NCI-H446 treated with DMSO at 0.1 percent for 48 hours (cell line): Measurements from ENCODE around the gene TMEM190.
"Not testable (repeated sequence)": the region's sequence is repeated elsewhere in the genome, so short reads cannot be mapped to it uniquely, and the experiment has no call there.

ENCODE experiments used
- DNase-seq: peaks from one replicate; lab custom pipeline; 2025; lab: John Stamatoyannopoulos, UW

Gene TMEM190

DNA sequence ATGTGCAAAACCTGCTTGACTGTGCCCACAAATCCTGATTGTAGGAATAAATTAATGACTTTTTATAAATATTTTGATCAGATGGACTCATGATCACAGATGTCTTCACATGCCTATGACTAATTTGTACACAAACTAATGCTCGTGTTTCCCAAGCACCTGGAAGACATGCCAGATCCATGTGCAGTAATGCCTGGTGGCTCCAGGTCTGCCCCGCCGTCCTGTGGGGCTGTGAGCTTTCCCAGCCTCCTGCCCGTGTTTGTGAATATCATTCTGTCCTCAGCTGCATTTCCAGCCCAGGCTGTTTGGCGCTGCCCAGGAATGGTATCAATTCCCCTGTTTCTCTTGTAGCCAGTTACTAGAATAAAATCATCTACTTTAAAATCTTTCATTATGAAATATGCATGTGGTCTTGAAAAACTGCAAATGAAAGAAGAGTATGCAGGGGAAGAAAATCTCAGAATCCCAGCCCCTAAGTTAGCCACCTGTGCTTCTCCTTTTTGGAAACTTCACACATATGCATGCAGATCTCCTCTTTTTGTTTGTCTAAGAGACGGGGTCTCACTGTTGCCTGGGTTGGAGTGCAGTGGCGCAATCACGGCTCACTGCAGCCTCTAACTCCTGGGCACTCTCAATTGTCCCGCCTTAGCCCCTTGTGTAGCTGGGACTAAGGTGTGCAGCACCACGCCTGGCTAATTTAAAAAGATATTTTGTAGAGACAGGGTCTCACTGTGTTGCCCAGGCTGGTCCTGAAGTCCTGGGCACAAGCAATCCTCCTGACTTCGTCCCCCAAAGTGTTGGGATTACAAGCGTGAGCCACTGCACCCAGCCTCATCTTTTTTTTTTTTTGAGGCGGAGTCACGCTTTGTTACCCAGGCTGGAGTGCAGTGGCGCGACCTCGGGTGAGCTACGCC, 15.3 kb downstream of the TMEM190 start:
- no peak for DNase-seq

DNA sequence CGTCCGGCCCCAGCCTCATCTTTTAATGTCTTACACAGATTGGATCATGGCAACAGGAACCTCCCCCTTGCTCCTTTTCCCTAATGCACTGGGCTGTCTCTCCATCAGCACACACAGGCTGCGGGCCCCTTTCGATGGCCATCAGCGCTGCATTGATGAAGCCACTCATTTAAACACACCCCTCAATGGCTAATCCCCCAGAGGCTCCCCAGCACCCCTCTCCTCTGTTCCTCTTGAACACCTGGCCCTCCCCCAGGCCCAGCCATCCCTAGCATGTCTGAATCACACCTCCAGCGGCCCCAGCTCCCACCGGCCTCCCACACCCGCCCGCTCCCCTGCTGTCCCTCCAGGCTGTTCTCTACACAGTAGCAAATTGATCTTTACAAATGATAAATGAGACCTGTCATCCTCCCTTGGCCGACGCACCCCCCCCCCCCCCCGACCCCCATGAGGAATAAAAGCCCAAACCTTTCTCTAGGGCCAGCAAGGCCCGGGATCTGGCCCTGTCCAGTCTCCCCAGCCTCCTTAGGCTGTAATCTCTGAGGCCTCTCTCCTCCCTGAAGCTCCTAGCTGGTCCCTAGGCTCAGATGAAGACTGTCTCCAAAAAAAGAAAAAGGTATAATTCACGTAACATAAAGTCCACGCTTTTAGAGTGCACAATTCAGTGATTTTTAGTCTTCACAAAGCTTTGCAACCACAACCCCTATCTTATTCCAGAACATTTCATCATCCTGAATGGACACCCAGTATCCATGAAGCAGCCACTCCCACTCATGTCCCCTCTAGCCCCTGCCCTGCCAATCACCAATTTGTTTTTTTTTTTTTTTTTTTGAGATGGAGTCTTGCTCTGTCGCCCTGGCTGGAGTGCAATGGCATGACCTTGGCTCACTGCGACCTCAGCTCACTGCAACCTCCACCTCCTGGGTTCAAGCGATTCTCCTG, 16.5 kb downstream of the TMEM190 start:
- no peak for DNase-seq

DNA sequence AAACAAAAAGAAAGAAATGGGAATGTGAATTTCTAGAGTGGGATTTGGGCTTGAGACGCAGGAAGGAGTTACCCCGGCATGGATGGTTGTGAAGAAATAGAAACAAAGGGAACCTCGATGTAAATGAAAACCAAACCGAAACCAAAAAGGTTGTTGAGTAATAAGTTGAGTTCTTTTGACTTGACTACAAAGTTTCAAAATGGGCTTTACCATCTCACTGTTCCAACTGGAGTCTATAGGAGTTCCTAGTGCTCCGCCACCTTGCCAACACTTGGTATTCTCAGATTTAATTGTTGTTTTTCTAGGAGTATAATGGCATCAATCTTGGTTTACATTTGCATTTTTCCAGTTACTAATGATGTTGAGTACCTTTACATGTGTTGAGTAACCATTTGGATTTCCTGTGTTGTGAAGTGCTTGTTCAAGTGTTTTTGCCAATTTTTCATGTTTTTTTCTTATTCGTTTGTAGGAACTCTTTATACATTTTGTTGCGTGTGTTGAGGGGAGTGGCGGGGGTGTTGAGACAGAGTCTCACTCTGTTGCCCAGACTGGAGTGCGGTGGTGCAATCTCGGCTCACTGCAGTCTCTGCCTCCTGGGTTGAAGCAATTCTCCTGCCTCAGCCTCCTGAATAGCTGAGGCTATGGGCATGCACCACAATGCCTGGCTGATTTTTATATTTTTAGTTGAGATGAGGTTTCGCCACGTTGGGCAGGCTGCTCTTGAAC, 21.7 kb downstream of the TMEM190 start:
- DNase-seq: no peak

DNA sequence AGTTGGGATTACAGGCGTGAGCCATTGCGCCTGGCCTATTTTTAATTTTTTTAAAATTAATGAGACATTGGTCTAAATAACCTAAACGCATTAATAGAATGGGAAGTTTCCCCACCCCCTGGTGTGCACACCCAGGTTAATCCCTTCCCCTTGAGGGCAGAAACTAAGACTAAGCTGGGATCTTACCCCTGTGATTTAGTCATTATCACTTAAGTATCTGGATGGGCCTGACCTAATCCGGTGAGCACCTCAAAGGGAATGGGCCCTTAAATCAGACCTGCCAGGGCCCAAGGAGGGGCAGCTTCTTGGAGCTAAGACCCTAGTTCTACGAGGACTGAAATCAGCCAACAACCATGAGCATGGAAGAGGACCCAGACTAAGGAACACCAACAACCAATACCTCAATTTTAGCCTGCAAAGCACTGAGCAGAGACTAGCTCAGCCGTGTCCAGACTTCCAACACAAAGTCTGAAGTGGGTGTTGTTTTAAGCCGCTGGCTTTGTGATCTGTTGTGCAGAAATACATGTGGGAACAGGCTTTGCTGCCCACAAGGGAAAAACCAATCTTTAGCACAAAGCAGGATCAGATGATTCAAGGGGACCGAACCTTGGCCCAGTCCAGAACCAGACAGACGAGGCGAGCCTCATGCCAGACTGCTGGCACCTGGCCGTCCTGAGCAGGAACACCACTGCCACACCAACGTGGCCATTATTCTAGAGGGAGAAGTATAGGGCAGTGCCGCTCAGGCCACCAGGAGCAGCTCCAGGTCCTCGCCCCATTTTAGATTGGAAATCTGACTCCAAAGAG, 23.9 kb downstream of the TMEM190 start:
- no peak for DNase-seq

DNA sequence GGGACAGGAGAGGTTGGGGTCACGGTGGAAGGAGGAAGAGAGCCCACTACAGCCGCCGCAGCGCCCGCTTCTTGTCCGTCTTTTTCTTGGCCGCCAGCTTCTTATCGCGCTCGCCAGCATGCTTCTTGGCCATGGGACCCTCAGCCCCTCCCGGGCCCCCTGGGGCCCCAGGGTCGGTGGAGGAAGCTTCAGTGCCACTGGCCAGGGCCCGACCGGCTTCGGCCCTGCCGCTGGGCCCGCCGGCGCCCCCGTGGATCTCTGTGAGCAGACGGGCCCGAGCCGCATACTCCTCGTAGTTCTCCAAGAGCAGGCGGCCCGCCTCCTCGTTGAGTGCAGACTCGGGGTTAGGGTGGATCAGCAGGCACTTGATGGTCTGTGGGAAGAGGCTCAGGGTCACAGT, 24.8 kb downstream of the TMEM190 start:
- DNase-seq: not testable (repeated sequence)

DNA sequence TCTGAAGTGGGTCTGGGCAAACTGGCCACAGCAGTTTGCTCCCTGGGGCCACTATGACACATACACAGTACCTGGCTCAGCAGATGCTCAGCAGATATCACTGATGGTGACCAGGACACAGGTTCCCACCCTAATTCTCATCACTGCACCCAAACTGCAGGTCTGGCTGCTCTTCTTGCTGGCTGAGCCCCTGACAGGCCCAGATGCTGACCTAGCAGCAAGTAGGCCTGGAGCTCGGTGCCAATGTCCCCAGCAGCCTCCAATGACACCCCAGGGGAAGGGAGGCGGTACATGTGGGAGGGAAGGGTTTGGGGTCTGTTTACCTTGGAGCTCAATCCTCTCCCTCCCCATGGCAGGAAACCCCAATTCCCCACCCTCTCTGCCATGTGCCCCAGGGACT, 25.9 kb downstream of the TMEM190 start:
- DNase-seq: no peak

DNA sequence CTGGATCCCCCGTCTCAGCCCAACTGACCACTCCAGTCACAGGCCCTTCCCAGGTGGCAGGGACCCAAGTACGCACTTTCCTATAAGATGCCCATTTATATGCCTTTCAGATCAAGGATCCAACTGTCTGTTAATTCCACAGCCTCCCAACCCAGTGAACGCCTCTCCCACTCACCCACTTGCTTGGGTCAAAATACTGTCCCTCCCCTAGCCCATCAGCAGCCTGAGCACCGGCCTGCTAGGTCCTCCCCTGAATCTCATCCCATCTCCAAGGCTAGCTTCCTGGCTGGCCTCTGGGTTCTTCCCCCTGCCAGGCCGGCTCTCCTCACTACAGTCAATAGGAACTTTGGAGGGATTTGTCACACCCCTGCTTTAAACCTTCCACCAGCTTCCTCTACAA, 29.0 kb downstream of the TMEM190 start:
- no peak for DNase-seq

DNA sequence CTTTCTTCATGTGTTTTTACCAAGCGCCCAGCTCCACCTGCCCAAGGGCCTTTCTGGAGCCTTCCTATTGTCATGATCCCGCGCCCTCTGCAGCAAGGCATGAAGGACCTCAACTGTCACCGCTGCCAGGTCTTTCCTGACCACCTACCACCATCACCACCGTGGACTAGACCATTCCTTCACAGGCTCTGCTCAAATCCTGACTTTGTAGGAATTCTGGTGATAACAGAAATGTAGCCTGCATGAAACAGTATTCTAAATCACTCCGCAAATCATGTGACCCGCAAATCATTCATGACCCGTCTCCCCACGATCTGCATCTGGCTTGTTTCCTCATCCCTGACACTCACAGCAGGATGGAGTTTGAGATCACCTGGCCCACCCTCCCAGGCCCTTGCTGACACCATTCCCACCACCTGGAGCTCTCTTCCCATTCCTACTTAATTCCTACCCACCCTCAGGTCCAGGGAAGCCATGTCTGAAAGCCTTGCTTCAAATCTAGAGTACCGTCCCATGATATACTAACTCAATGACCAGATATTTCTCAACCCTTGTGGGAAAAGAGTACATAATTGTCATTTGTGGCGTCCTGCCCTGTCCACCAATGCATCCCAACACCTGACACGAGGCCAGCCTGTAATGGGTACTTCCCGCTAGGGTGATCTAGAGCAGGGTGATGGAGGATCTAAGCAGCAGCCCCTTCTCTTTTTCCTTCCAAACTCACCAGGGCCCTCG, 29.6 kb downstream of the TMEM190 start:
- no peak for DNase-seq

DNA sequence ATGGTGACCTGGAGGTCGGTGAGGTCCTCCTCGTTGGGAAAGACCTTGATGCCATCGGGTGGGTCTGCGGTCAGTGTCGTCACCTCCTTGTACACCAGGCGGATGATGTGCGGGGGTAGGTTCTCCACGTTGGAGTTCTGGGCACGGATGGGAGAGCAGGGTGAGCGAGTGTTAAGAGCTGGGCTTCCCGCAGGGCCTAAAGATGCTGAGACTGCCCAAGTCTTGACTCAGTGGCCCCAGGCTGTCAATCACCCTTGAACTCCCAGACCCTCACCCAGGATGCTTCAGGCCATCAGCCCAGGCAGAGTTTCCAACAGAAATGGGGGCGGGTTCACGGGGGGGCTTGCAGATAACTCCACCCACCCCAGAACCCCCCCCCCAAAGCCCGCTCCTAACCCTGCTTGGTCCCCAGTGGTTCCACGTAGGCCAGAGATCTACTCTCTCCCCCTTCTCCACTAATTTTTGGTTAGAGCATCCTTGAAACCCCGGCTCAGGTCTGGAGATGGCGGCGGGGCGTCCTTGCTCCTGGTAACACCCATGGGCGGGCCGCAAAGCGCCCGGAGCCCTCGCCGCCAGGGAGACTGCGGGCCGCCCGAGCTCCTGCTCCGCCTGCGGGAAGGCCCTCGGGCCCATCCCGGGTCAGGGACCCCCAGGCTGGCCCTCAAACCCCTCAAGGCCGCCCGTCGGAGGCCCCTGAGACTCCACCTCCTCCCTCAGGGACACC, 30.4 kb downstream of the TMEM190 start:
- no peak for DNase-seq

DNA sequence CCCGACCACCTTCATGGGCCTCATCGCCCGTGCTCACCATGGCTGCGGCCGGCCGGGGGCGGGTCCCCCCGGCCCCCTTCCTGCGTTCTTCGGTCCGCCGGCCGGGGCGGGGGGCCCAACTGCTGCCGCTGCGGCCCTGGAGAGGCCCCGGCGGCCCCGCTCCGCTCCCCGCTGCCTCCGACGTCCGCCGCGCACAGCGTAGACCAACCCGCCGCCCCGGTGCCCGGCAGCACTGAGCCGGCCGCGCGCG, 30.8 kb downstream of the TMEM190 start, which contains the start of gene UBE2S:
Gene UBE2S, minus strand, starts transcription at position 239 of the 250 bp plus-strand sequence. Its CDS starts 199 bp downstream, at position 40.
- DNase-seq: not testable (repeated sequence)

DNA sequence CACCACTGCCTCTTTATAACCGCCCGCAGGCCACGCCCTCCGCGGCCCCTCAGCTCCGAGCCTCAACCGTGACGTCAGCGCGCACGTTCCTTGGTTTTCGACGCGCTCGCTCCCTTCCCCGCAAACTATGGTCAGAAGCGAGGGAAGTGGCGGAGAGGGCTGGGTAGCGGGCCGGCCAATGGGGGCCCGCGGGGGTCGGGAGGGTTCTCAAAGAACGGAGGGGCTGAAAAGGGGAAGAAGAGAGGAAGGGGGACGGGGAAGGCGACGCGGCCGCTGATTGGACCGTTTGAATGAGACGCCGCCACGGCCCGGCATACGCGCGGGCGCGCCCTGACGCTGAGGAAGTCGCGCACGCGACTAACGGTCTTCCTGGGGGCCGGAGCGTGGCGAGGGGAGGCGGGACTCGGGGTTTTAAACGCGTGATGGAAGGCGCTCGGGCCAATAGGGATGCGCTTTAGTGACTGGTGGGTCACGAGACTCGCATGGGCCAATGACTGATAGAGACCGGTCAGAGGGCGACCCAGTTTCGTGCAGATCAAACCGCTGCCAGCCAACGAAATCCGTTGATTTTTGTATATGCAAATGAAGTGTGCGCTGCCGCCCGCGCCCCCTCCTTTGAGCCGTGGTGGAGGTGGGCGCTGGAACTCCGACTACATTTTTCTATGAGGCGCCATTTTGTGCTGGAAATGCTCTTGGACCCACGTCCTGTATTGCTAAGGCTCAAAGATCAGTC, 31.3 kb downstream of the TMEM190 start:
- DNase-seq: peak; percentile 99

DNA sequence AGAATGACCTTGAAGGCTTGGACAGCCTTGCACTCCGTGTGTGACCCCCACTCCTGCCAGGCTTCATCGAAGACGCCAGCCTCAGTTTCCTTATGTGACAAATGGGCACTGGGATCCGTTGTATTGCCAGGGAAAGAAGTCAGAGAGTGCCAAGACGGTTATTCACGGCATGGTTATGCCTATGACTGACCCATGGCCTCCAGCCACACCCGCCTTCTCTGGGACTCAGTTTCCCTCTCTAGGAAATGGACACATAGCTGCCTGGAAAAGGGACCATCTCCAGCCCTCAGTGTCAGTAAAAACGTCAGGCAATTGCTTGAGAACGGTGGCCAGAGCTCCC, 31.9 kb downstream of the TMEM190 start:
- no peak for DNase-seq

DNA sequence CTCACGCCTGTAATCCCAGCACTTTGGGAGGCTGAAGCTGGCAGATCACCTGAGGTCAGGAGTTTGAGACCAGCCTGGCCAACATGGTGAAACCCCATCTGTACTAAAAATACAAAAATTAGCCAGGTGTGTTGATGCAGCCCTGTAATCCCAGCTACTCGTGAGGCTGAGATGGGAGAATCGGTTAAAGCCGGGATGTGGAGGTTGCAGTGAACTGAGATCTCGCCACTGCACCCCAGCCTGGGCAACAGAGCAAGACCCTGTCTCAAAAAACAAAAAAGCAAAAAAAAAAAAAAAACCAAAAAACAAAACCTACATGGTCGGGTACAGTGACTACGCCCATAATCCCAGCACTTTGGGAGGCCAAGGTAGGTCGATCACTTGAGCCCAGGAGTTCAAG, 32.6 kb downstream of the TMEM190 start:
- DNase-seq: not testable (repeated sequence)

DNA sequence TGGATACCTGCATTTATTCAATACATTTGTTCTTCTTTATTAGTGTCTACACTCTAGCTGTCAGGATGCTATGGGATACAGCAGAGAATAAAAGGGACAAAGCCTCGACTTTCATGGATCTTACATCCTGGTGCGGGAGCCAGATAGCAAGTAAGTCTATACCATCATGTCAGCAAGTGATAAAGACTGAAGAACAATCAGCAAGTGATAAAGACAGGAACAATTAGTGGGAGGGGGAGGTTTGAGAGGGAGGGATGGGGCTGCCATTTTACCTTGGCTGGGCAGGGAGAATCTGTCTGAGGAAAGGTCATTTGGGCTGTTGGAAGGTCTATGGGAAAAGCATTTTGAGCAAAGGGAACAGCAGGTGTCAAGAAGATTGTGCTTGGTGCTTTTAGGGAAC, 33.5 kb downstream of the TMEM190 start:
- no peak for DNase-seq

DNA sequence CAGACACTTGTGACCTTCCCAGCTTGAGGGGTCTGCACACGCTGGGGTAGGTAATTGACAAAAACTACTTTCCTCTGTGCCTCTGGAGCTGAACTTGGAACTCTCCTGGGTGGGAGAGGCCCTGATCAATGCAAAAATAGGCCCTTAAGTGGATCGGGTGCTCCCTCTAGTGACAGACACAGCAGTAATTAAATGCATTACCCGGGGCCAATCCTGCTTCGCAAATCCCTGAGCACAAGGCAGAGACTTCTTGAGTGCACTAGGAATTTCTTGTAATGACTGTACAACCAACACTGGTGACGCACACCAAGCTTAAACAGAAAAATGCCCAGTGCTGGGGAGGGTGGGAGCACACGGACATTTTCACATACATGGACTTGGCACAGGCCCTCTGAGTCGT, 41.6 kb downstream of the TMEM190 start:
- DNase-seq: peak; percentile 54

DNA sequence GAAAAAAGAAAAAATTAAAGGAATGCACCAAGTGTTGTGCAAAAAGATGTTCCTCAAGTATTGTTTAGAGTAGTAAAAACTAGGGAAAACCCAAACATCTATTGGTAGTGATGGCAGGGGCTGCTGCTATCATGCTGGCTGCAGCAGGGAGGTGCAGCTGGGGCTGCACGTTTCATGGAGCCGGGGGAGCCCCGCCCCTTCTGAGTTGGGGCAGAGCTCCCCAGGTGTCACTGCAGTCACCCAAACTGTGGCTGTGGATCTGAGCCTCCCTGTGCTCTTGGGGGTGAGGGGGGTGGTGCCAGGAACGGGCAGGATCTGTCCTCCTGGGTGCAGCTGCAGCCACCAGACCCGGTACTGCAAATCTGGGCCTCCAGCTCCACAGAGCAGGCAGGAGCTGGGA, 42.5 kb downstream of the TMEM190 start:
- no peak for DNase-seq

DNA sequence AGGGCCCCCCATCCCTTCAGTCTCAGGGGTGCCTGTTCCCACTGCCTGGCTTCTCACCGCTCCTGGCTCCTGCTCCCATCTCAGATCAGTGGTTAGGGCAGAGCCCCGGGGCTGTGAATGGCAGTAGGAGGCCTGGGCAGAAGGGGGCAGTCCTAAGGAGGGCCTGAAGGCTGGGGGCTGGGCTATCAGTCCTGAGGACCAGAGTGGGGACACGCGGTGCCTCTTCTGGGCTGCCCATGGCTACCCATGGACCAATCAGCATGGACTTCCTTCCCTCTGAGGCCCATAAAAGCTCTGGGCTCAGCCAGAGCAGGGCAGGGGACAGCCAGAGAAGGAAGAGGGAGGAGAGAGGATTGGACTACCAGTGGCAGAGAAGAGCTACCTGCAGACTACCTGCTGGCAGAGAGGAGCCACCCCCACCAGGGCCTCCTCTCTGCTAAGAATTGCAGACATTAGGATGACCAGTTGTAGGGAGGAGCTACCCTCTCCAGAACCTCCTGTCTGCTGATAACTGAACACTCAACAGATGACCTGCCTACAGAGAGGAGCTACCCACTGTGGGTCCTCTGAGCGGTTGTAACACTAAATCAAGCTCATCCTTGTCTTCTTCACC, 43.1 kb downstream of the TMEM190 start:
- DNase-seq: no peak

DNA sequence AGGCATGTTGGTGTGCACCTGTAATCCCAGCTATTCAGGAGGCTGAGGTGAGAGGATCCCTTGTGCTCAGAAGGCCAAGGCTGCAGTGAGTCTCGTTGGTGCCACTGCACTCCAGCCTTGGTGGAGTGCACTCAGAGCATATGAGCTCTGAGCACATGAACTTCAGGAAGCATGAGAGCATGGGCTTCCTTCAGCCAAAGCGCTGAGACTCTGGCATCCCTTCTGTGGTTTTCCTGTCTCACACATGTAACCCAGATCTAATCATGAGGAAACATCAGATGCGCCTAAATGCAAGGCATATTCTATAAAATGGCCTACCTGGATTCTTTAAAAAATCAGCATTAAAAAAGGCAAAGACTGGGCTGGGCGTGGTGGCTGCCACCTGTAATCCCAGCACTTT, 44.7 kb downstream of the TMEM190 start:
- not testable (repeated sequence) for DNase-seq
